ENCODE results near the gene ADI1.
A peak's percentile ranks its signal among the peaks of the same experiment; 100 is the strongest.
"Not testable (repeated sequence)": the region's sequence is repeated elsewhere in the genome, so short reads cannot be mapped to it uniquely, and the experiment has no call there.

ADI1 gene

DNA sequence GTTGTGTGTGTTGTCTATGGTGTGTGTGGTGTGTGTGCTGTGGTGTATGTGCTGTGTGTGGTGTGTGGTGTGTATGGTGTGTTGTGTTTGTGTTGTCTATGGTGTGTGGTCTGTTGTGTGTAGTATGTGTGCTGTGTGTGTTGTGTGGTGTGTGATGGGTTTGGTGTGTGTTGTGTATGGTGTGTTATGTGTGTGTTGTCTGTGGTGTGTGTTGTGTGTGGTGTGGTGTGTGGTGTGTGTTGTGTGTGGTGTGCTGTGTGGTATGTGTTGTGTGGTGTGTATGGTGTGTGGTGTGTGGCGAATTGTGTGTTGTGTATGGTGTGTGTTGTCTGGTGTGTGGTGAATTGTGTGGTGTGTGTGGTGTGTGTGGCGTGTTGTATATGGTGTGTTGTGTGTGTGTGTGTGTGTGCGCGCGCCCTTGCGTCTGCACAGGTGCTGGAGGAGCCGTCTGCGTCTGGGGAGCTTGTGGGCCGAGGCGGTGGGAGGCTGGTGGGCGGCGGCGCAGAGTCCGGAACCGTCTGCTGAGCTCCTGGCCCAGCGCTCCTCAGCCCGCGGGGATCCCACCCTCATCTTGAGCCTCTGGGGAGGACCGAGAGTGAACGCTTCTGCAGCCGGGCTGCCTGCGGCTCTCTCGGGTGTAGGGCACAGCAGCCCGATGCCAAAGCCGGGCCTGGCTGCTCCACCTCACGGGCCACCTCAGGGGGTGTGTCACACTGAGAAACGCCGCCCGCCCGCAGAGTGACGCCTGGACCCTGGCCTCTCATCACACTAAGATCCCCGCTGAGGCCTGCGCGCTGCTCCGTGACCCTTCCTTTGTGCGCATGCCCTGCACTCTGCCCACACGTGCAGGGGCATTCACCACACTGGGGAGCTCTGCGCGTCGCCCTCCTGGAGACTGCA is 8.8 kb upstream of the ADI1 start:
- no peak for DNase-seq

- no peak for DNase-seq
Measured at GRCh38 chr2:3526871-3527270, 7.5 kb upstream of the ADI1 start.

- no peak for DNase-seq
Measured at GRCh38 chr2:3523551-3524041, 4.3 kb upstream of the ADI1 start.

DNA sequence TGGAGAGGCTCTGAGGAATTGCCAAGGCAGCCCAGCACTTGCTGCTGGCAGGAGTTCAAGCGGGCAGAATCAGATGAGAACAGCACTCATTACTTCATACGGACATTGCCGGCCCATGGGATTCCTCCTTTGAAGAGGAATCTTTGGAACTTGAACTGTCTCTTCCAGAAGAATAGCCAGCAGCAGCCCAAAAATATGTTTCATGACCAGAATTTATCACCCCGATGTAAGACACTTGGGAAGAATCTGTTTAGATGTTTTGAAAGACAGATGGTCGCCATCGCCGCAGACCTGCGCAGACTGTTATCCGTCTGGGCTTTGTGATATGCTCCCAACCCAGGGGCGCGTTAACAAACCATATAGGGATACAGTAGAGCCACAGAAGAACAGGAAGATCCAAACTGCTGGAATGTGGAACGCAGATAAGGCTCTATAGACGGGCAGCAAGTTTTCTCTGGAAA is 3.7 kb upstream of the ADI1 start:
- DNase-seq = no peak

DNA sequence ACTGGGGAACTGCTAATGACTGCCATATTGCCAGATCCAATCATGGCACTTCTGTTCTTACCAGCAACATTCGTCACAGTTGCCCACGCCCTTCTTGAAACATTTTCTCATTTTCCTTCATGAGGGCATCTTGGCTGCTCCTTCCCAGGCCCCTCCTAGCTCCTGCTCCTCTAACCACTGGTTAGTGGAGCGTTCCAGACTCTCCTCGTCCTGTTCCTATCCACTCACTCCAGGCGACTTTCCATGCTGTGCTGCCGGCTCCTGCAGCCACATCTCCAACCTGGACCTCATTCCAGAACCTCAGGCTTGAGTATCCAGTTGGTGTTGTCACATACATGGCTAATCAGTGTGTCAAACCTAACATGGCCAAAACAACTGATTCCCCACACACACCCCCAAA is 1.3 kb upstream of the ADI1 start:
- DNase-seq = no peak

- DNase-seq = peak; percentile 99
Measured at GRCh38 chr2:3518496-3519254, 656 bp downstream of the ADI1 start.

DNA sequence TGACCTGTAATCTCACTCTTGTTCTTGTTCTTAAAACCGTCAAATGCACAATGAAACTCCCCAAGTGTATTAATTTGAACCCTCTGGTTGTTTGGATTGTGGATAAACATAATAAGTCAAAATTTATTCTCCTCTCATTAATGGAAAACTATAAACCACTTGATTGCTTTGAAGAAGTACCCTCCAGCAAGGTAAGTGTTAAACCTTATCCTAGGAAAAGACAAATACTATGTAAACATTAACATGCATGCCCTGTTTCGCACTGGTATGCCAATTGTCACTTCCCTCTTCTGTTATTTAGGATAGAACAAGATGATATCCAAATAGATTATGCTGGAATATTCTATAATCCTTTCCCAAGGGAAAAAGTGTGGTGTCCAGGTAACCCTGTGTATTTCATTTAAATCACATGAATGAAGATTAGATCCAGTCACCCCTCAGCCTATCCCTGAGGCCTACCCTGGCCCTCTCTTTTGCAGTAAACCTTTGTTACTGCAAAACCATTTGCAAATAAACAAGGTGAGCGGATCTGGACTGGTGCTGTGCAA is 1.3 kb downstream of the ADI1 start:
- no peak for DNase-seq

DNA sequence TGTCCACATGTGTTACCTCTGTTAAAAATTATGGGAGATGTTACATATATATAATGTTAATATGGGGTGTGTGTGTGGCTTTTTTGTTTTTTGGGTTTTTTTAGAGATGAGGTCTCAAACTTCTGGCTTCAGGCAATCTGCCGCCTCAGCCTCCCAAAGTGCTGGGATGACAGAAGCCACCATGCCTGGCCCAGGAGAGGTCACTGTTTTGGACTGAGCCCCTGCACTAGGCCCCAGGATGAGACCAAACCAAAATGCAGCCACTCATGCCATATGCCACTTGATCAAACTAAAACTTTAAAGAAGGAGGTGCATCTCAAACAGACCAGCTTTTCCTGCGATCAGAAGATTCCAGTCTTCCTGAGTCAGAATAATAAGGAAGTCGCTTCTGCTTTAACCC is 2.5 kb downstream of the ADI1 start:
- no peak for DNase-seq

DNA sequence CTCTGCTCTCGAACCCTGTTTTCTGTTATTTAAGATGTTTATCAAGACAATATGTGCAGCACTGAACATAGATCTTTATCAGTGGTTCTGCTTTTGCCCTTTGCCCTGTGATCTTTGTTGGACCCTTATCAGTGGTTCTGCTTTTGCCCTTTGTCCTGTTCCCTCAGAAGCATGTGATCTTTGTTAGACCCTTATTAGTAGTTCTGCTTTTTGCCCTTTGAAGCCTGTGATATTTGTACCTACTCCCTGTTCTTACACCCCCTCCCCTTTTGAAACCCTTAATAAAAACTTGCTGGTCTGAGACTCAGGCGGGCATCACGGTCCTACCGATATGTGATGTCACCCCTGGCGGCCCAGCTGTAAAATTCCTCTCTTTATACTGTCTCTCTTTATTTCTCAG is 3.9 kb downstream of the ADI1 start:
- not testable (repeated sequence) for DNase-seq

- no peak for DNase-seq
Measured at GRCh38 chr2:3513026-3513810, 6.1 kb downstream of the ADI1 start.

GRCh38 chr2:3512086-3512485 is 7.2 kb downstream of the ADI1 start:
- DNase-seq = no peak

GRCh38 chr2:3505771-3506170 is 13.6 kb downstream of the ADI1 start:
- DNase-seq = no peak

DNA sequence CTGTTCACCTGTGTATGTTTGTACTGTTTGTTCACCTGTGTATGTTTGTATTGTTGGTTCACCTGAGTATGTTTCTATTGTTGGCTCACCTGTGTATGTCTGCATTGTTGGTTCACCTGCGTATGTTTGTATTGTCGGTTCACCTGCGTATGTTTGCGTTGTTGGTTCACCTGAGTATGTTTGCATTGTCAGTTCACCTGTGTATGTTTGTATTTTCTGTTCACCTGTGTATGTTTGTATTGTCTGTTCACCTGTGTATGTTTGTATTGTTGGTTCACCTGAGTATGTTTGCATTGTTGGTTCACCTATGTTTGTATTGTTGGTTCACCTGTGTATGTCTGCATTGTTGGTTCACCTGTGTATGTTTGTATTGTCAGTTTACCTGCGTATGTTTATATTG is 14.6 kb downstream of the ADI1 start:
- DNase-seq = no peak

GRCh38 chr2:3503483-3503882 is 15.8 kb downstream of the ADI1 start:
- no peak for DNase-seq

DNA sequence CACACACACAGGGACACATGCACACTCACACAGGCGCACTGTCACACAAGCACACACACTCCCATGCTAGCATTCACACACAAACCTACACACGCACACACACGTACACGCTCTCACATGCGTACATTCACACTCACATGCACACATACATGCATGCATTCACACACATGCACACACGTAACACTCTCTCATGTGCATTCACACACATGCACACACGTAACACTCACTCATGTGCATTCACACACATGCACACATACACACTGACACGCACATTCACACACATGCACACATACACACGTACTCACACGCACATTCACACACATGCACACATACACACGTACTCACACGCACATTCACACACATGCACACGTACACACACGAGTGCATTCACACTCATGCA is 16.3 kb downstream of the ADI1 start:
- no peak for DNase-seq

DNA sequence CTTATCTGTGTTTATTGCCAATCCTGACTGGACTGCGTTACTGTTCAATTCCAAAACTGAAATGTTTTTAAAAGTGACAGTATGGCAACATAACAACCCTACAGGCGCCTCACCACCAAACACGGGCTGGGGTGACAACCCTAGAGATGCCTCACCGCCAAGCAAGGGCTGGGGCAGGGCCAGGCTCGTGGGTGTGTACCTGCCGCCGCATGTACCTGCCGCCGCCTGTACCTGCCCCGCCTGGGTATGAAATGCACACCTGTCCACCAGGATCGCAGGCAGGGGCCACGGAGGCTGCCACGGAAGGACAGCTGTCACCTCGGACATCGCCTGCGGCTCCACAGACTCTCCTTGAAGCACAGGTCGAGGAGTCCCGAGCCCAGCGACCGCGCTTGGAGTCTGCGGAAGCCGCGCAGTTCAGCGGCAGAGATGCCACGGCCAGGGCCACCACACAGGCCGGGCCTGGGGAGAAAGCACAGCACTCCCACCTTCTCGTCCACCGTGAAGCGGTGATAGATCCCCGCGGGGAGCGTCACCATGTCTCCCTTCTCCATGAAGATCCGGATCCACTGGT is 18.9 kb downstream of the ADI1 start:
- no peak for DNase-seq

- no peak for DNase-seq
Measured at GRCh38 chr2:3498783-3499394, 20.4 kb downstream of the ADI1 start.

DNA sequence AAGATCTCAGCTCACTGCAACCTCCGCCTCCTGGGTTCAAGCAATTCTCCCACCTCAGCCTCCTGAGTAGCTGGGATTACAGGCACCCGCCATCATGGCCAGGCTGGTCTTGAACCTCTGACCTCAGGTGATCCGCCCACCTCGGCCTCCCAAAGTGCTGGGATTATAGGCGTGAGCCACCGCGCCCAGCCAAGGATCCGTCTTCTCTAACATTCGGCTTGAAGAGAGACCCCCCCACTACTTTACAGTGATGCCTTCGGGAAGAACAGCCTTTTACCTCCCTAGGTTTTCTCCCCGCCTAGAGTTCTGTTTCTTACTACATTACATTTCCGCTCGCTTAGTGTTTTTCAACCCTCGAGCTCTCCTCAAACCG is 22.6 kb downstream of the ADI1 start:
- not testable (repeated sequence) for DNase-seq

DNA sequence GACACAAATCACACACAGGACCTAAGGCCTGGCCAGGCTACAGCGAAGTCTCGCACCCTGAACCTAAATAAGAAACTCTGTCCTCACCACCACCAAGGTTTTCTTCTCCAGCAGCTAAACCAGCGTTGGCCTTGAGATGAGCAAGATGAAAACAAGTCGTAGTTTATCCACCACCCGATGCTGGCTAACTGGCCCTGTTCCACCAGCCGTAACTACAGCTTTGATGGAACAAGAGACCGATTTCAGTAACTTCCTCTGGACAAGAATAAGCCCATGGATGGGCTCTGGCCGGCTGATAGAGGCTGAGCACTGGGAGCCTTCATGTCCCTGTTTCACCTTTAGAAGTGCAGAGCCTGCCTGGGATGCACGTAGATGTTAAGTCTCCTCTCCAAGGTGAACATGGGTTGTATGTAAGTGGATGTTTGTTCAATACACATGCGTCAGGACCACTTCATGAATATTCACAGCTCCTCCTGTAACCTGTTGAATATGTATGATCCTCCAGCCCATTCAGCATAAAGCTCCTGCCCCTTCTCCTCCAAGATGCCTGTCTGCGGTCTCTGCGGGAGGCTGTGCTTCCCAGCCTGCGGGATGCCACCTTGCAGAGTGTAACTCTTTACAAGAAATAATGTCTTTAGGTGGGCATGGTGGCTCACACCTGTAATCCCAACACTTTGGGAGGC is 24.2 kb downstream of the ADI1 start:
- no peak for DNase-seq

- no peak for DNase-seq
Measured at GRCh38 chr2:3493615-3494007, 25.7 kb downstream of the ADI1 start.

DNA sequence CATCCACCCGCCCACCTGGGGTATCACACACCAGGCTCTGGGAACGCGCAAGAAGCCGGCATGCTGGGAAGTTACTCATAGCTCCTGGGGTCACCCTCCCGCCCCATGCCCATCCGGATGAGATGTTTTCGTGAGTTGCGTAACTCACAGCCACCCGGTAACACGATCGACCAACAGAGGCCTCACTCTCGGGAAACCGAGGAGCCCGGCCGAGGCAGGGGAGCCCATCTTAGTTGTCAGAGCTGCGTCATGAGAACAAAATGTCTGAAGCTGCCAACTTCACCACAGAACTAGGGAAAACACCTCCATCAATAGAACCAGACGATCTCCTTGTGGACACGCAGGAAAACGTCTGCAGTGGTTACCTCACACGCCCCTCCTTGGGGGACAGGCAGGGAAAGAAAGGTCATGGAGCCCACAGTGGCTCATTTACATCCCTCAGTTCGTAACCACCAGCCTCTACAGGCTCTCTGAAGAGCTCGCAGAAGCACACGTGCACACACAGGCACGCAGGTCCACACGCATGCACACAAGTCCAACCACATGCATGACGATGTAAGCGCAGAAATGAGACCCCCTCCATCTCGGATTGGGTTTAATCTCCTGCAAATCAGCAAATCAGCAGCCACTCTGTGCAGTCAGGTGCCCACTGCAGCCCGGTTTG is 26.2 kb downstream of the ADI1 start:
- no peak for DNase-seq
